DOHH2 (cell line): ENCODE data around the gene MGMT.
A peak's percentile ranks its signal among the peaks of the same experiment; 100 is the strongest.

ENCODE experiments used
- H3F3A ChIP-seq: fragments of 200-600 bp; sonication (generic), shearing (Covaris generic); 2 replicates; pipeline ENCODE4 v1.6.0; 2016; ENCODE audit warnings: antibody characterized with exemption, mild to moderate bottlenecking; ENCODE audit not compliant: control insufficient read depth, insufficient read depth
- H3K27ac ChIP-seq: fragments of 200-600 bp; sonication (generic); 2 replicates; pipeline ENCODE4 v1.5.1; 2014; ENCODE audit warnings: low read depth, mild to moderate bottlenecking, low read length, moderate library complexity
- H3K27me3 ChIP-seq: fragments of 200-600 bp; sonication (generic); 2 replicates; pipeline ENCODE4 v1.6.1; 2014; ENCODE audit warnings: mild to moderate bottlenecking, low read length, mixed read lengths; ENCODE audit not compliant: control insufficient read depth
- H3K36me3 ChIP-seq: fragments of 200-600 bp; sonication (generic); 2 replicates; pipeline ENCODE4 v1.6.1; 2014; ENCODE audit warnings: mild to moderate bottlenecking, low read length, moderate library complexity, mixed read lengths; ENCODE audit not compliant: control insufficient read depth
- H3K4me1 ChIP-seq: fragments of 200-600 bp; sonication (generic); 2 replicates; pipeline ENCODE4 v1.6.1; 2014; ENCODE audit warnings: mild to moderate bottlenecking, low read length, mixed read lengths; ENCODE audit not compliant: control insufficient read depth
- H3K4me2 ChIP-seq: fragments of 200-600 bp; sonication (generic); 2 replicates; pipeline ENCODE4 v1.6.0; 2014; ENCODE audit warnings: mild to moderate bottlenecking, low read length, moderate library complexity
- H3K4me3 ChIP-seq: fragments of 200-600 bp; sonication (generic); 2 replicates; pipeline ENCODE4 v1.5.1; 2014; ENCODE audit warnings: mild to moderate bottlenecking, low read length, mixed read lengths
- H3K79me2 ChIP-seq: fragments of 200-600 bp; sonication (generic); 2 replicates; pipeline ENCODE4 v1.6.1; 2014; ENCODE audit warnings: mild to moderate bottlenecking, low read length, mixed read lengths; ENCODE audit not compliant: control insufficient read depth
- H3K9me2 ChIP-seq: fragments of 200-600 bp; sonication (generic); replicated peaks from 2 replicates; pipeline ENCODE4 v1.6.1; 2014; ENCODE audit warnings: mild to moderate bottlenecking, low read length, mixed read lengths; ENCODE audit not compliant: control insufficient read depth
- H3K9me3 ChIP-seq: fragments of 200-600 bp; sonication (generic); 2 replicates; pipeline ENCODE4 v1.6.1; 2014; ENCODE audit warnings: antibody characterized with exemption, low read length, mixed read lengths; ENCODE audit not compliant: control insufficient read depth, insufficient read depth
- H4K20me1 ChIP-seq: fragments of 200-600 bp; sonication (generic); 2 replicates; pipeline ENCODE4 v1.6.0; 2014; ENCODE audit warnings: low read depth, mild to moderate bottlenecking, antibody characterized with exemption, low read length, moderate library complexity; ENCODE audit not compliant: control insufficient read depth, insufficient read depth
- CTCF ChIP-seq: fragments of 200-600 bp; sonication (generic); IDR thresholded peaks from one replicate; pipeline ENCODE4 v1.5.1; 2014; ENCODE audit warnings: antibody characterized with exemption, mild to moderate bottlenecking, low read depth, low read length; ENCODE audit not compliant: poor library complexity, severe bottlenecking
- EZH2phosphoT487 ChIP-seq: fragments of 200-600 bp; sonication (generic); IDR thresholded peaks from 2 replicates; pipeline ENCODE4 v1.6.1; 2017; ENCODE audit warnings: borderline replicate concordance, mild to moderate bottlenecking, antibody characterized with exemption, low read length, moderate library complexity, mixed read lengths

The MGMT gene

GRCh38 chr10:129470103-129470851, 3.2 kb downstream of the MGMT start:
- Histone ChIP-seq H3K4me3 (no peak overlapping the region), H3K9me3 (no peaks in the 10 kb centered on the region), H4K20me1 (no peaks in the 10 kb centered on the region), H3K79me2 (peaks cover 32% of the 10 kb centered on the region), H3K9me2 (no peaks in the 10 kb centered on the region), H3K36me3 (peaks cover 5% of the 10 kb centered on the region; the same call in 1 of the 2 replicates), H3K4me1 (peaks cover 38% of the 10 kb centered on the region), H3K27me3 (no peaks in the 10 kb centered on the region), H3F3A (no peaks in the 10 kb centered on the region), H3K27ac (no peak overlapping the region), H3K4me2 (no peak overlapping the region)
- TF ChIP-seq CTCF: no peak
- no peak for TF ChIP-seq EZH2phosphoT487

- Histone ChIP-seq H3F3A (no peaks in the 10 kb centered on the region), H3K36me3 (peaks cover 5% of the 10 kb centered on the region; the same call in 1 of the 2 replicates), H3K4me3 (no peak overlapping the region), H3K27ac (no peak overlapping the region), H3K4me1 (peaks cover 35% of the 10 kb centered on the region), H3K27me3 (no peaks in the 10 kb centered on the region), H4K20me1 (no peaks in the 10 kb centered on the region), H3K79me2 (peaks cover 44% of the 10 kb centered on the region), H3K4me2 (no peak overlapping the region), H3K9me3 (no peaks in the 10 kb centered on the region), H3K9me2 (no peaks in the 10 kb centered on the region)
- TF ChIP-seq EZH2phosphoT487: no peak
These were observed 4.6 kb downstream of the MGMT start for GRCh38 chr10:129471447-129472175.

GRCh38 chr10:129472696-129473555, 5.9 kb downstream of the MGMT start:
- Histone ChIP-seq H3F3A (no peaks in the 10 kb centered on the region), H3K4me3 (peak overlapping the region; percentile 23), H3K9me2 (no peaks in the 10 kb centered on the region), H4K20me1 (no peaks in the 10 kb centered on the region), H3K4me1 (peaks cover 25% of the 10 kb centered on the region), H3K27me3 (no peaks in the 10 kb centered on the region), H3K4me2 (peak overlapping the region; percentile 48), H3K36me3 (peaks cover 5% of the 10 kb centered on the region; the same call in 1 of the 2 replicates), H3K79me2 (peaks cover 41% of the 10 kb centered on the region), H3K9me3 (no peaks in the 10 kb centered on the region), H3K27ac (no peak overlapping the region)
- TF ChIP-seq EZH2phosphoT487 (no peak), CTCF (no peak)
